ENCODE measurements around the gene TRIM39. TPM values are rescaled to one million over a fixed set of nuclear protein-coding genes. Genes with fewer than 3 reads are reported as not detected.

The TRIM39 gene
- total RNA-seq, 1 donor from 2014 or later: 13.9 TPM

DNA sequence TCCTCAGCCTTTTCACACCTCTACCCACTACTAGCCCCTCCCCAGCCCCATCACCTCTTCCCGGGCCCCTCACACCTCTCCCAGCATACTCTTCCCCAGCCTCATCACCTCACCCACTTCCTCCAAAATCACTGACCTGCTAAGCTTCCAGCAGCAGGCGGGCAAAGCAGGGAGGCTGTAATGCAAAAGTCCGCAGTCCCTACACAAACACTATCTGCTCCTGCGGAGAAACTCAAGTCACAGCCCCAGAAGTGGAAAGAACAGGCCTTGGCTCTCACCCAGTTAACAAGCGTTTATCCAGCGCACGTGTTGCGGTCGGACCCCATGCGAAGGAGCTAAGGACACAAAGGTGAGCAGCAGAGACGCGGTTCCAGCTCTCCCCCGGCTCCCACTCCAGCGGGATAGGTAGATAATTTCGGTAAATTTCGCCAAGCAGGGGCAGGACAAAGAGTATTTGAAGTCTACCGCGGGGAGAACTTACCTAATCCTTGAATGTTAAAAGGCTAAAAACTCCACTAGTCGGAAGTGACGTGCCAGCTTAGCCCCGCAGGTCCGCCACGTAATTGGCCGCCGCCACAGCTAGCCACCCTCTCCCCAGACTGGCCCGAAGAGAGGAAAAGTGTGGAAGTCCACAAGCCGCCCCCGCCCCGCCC lies 728 bp upstream of the TRIM39 start:
- intact Hi-C loops (cut with micrococcal nuclease): loop anchor here (1.0 to 10.0 kb wide), 16 partner anchors 19 to 1851 kb away; partner anchors contain the start of genes ABCF1, AGPAT1, GNL1 and GTF2H4

DNA sequence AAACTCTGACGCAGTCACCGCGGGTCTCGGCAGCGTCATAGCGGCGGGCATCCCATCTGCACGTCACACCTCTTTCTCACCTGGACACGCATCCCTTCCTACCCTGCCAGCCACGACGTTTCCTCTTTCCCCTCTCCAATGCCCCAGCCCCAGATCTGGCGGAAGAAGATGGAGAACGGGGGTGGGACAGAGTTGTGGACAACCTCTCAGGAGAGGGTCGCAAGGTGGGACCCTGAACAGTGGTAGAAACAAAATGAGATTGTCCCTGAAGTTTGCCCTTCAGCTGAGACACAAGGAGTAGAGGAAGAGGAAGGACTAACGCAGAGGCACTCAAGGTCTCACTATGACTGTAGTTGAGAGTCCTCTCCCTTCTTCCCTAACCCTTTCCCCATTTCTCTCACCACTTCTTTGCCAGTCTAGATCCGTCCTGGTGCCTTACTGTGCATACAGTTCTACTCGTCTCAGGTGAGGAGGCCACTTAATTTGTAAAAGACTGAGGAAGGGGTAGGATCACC lies 562 bp downstream of the TRIM39 start:
- intact Hi-C loops (cut with micrococcal nuclease): loop anchor here (2.0 to 10.0 kb wide), 7 partner anchors 245 to 1850 kb away; partner anchors contain the start of genes ABCF1, AGPAT1, GTF2H4 and HLA-B

DNA sequence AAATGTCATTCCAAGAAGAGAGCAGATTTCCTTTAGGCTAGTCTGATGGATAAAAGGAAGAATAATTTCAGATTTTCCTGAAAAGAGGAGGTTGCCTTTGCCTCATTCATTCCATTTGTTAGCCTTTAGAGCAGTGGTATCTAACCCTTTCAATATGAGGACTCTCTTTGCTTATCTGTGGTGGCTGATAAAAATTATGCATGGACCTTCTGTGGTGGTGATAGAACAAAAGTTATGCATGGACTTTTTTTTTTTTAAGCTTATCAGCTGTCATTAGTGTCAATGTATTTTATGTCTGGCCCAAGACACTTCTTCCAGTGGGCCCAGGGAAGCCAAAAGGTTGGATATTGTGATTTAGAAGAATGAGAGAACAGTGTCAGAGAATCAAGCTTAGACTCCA lies 1.7 kb downstream of the TRIM39 start:
- intact Hi-C loops (cut with micrococcal nuclease): loop anchor here (5.0 to 10.0 kb wide), 5 partner anchors 244 to 1849 kb away; partner anchors contain the start of genes ABCF1, AGPAT1, HLA-B and RNF5

DNA sequence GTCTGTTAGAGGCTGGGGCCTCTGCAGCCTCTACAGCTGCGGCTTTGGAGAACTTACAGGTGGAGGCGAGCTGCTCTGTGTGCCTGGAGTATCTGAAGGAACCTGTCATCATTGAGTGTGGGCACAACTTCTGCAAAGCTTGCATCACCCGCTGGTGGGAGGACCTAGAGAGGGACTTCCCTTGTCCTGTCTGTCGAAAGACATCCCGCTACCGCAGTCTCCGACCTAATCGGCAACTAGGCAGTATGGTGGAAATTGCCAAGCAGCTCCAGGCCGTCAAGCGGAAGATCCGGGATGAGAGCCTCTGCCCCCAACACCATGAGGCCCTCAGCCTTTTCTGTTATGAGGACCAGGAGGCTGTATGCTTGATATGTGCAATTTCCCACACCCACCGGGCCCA lies 2.6 kb downstream of the TRIM39 start:
- intact Hi-C loops (cut with micrococcal nuclease): loop anchor here (5.0 to 10.0 kb wide), 5 partner anchors 243 to 1848 kb away; partner anchors contain the start of genes ABCF1, AGPAT1, HLA-B and RNF5

DNA sequence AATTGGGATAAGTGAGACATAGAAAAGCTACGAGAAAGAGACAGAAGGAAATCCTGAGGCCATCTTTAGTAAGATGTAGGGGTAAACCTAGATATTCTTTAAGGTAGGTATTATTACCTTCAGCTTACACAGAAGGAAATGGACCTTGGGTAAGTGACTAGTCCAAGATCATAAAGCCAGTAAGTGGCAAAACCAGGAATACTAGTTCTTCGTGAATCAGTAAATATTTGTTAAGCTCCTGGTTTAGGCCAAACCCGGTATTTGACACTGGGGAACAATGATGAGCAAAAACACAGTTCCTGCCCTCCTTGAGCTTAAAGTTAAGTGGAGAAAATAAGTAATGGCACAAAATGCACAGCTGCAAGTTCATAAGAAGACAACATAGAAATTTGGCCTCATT lies 5.3 kb downstream of the TRIM39 start:
- intact Hi-C loops (cut with micrococcal nuclease): no loop called here

DNA sequence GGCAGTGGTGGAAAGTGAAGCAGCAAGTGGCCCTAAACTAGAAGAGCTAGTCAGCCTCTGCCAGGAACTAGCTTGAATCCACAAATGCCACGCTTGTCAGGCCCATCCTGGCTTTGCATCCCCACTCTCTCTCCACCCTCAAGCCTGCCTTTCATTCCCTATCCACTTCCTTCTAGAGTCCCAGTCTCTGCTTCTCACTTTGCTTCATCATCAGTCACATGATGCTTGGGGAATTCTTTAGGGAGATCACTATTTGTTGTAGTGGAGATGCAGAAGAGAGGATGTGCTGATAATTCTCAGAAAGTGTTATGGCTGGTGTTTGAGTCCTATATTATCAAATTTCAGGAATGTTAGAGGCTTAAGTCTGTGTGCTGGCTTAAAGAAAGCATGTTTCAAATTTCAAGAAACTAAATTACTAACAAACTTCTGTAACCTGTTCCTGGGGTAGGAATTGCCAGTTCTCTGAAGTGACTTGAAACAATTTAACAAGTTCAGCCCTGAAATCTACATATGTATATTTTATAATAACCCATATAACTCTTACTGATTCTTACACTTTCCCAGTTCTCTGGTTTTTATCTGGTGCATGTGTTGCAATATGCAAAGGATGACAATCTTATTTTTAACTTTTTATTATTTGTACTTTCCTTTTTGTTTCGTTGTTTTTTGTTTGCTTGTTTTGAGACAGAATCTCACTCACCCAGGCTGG lies 7.5 kb downstream of the TRIM39 start:
- intact Hi-C loops (cut with micrococcal nuclease): no loop called here

DNA sequence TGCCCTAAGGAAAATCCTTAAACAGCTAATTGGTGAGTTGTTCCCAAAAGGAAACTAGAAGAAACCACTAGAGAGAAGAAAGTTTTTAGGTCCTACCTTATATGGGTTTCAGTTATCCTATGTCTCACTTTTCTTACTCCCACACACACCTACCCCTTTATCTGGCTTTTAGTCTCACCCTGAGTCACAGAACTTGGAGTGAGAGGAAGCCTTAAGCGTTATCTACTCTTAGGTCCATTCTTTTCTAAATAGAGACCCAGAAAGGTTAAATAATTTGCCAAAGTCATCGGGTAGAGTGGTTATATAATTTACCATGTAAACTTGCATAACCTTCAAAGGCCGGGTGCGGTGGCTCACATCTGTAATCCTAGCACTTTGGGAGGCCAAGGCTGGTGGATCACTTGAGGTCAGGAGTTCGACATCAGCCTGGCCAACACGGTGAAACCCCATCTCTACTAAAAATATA lies 13.9 kb downstream of the TRIM39 start:
- intact Hi-C loops (cut with micrococcal nuclease): no loop called here

DNA sequence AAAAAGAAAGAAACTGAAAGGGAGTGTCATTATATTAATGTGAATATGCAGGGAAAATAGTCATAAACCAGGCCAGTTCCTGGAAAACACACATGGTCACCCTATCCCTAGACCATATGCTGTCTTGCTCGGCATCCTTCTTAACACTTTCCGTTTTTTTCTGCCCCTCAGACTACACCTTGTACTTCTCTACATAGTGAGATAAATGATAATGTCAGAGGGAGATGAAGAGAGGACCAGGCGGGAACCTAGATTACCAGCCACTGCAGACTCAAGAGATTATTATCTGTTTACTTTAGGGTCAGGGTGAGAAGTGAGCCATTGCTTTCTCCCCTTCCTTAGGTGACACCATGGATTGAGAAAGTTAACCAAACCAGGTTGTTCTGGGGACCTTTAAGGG lies 14.5 kb downstream of the TRIM39 start:
- intact Hi-C loops (cut with micrococcal nuclease): no loop called here

DNA sequence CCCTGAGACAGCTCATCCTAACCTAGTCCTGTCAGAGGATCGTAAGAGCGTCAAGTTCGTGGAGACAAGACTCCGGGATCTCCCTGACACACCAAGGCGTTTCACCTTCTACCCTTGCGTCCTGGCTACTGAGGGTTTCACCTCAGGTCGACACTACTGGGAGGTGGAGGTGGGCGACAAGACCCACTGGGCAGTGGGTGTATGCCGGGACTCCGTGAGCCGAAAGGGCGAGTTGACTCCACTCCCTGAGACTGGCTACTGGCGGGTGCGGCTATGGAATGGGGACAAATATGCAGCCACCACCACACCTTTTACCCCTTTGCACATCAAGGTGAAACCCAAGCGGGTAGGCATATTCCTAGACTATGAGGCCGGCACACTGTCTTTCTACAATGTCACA lies 15.0 kb downstream of the TRIM39 start:
- intact Hi-C loops (cut with micrococcal nuclease): no loop called here

DNA sequence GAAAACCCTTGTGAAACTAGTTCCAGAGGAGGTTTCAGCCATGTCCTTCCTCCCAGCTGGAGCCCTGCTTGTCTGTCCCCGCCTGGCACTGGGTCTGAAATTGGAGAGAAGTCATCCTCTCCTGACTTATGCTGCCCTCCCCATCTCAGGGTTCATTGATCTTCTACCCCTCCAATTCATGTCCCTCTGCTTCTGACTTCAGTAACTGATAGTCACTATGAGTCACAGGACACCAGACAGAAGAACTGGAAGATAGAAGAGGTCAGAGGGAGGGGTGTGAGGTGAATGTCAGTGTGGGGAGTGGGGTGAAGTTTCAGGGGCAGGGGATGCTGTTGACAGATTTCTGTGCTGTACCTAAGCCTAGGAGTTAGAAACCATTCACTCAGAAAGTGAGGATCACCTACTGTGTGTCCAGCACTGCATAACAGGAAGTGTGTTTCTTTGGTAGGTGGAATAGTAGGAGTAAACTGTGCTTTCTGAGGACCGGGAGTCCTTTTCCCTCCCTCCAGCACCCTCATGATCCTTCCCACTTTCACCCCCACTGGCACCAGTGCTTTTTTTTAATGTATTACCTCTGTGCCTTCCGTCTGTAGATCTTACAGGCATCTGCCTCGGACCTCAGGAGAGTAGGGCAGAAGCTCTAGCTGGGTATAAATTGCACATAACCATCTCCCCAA lies 17.6 kb downstream of the TRIM39 start:
- intact Hi-C loops (cut with micrococcal nuclease): no loop called here

DNA sequence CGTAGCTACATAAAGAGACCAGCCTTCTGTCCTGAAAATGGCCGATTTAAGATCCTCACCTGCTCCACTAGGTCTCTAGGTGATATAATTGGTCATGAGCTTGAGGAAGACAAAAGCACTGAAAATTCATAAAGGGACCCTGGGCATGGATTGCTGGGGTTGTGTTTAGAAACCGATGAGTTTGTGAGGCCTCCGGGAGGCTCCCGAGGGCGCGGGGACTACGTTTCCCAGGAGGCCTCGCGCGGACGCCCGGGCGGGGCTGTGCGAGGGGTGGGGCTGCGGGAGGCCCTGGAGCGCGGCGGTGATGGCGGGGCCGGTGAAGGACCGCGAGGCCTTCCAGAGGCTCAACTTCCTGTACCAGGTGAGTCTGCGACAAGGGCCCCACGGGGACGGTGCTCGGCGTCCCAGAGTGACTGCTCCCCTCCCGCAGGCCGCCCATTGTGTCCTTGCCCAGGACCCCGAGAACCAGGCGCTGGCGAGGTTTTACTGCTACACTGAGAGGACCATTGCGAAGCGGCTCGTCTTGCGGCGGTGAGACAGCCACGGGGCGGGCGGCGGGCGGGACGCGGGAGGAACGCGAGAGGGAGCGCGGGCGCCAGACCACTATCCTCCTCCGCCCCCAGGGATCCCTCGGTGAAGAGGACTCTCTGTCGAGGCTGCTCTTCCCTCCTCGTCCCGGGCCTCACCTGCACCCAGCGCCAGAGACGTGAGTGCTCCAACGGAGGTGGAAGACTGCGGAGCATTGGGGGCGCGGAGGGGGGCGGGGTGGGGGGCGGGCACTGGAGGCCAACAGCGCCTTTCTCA lies 18.3 kb downstream of the TRIM39 start, which contains the start of gene RPP21:
Gene RPP21 (plus strand): TSS at position 289 of the 804 bp plus-strand sequence. CDS start 16 bp downstream, at position 305.
- intact Hi-C loops (cut with micrococcal nuclease): loop anchor here (1.0 kb wide), 6 partner anchors 12 to 563 kb away; partner anchors contain the start of genes GTF2H4 and PPP1R11

DNA sequence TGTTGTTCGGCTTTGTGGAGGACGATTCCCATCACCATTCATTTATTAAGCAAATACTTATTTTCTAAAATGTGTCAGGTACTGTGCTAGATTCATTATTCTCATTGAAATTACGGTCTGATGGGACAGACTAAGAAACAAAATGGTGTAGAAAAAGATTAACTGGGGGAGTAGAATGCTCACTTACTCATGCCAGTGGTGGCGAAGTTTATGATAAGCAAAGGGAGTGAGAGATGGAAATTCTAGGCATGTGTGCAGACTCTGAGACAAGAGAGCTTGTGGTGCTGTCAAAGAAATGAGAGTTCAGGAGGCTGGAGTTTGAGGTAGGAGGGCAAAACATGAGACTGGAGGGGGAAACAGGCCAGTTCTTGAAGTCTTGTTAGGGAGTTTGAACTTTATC lies 19.1 kb downstream of the TRIM39 start:
- intact Hi-C loops (cut with micrococcal nuclease): loop anchor here (1.0 kb wide), 6 partner anchors 11 to 562 kb away; partner anchors contain the start of genes GTF2H4 and PPP1R11

DNA sequence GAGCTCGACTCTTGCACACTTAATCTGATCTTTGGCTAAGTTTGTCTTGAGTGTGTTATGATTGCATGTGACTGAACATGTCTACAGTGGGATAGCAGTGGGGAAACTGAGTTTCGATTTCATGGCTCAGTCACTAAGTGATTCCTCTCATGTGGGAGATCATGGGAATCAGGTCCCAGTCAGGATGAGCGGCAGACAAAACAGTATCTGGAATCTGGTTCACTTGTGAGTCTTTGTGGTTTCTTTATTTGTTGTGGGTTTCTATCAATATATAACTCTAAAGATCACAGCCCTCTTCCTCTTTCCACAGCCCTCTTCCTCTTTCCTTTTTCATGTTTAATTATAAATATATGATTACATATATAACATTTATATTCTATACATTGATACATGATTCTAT lies 22.2 kb downstream of the TRIM39 start:
- intact Hi-C loops (cut with micrococcal nuclease): no loop called here

DNA sequence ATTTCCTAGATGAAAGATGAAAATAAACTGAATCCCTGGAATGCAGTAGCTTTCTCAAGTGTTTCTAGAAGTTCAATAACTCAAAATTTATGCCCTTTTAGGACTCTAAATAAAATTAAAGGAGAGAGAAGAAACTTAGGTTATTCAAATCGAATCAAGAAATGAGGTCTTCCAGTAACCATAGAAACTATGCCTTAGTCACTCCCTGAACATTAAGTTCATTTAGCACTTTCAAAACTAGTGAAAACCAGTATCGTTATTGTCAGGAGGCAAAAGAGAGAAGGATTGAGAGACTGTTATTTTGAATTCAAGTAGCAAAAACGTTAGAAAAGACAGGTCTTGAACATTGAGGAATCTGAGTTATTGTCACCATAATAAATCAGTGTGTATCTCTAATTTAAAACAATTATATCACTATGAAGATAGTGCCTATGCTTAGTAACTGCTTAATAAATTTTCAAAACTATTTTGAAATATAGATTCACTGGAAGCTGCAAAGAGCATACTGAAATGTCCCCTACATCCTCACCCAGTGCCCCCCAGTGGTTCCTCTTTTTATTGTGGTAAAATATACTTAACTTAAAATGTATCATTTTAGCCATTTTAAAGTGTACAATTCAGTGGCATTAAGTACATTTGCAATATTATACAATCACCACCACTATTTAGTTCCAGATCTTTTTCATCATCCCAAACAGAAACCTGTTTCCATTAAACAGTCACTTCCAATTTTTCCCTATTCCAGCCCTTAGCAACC lies 22.9 kb downstream of the TRIM39 start:
- intact Hi-C loops (cut with micrococcal nuclease): no loop called here

DNA sequence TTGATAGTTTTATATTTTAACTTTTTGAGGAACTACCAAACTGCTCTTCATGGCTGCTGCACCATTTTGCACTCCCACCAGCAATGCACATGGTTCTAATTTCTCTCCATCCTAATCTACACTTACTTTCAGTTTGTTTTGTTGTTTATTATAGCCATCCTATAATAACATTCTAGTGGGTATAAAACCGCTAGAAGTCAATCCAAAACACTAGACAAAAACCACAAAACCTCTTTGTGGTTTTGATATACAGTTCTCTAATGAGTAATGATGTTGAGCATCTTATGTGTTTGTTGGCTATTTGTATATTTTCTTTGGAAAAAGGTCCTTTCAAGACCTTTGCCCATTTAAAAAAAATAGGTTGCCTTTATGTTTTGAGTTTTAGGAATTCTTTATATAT lies 23.8 kb downstream of the TRIM39 start:
- intact Hi-C loops (cut with micrococcal nuclease): no loop called here

DNA sequence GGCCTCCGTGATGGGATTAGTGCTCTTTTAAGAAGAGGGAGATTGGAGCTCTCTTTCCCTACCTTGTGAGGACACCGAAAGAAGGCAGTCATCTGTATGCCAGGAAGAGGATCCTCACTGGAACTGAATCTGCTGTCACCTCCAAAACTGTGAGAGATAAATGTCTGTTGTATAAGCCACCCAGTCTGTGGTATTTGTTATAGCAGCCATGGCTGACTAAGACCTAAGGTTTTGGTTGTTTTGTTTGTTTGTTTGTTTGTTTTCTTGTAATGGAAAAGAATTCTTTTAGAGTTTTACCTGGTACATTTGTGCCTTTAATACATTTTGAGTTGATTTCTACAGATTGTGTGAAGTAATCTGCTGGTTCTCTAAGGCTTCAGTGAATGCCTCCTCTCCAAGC lies 25.8 kb downstream of the TRIM39 start:
- intact Hi-C loops (cut with micrococcal nuclease): no loop called here

DNA sequence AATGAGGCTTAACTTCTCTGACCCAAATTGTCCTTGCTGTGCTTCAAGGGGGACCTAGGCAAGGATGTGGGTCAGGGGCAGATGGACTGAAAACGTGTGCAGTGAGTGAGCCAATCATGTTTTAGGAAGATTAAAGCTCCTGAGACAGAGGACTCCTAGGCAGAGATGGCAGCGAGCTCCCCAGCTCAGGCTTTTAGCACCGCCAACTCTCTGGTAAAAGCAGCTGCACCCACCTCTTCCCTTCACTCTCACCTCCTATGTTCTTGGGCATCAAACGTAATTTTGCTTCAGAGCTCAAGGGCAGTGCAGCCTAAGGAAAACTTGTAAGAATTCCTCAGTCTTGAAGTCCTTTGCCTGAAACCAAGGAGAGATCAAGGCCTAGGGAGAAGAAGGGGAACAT lies 28.6 kb downstream of the TRIM39 start:
- intact Hi-C loops (cut with micrococcal nuclease): no loop called here

DNA sequence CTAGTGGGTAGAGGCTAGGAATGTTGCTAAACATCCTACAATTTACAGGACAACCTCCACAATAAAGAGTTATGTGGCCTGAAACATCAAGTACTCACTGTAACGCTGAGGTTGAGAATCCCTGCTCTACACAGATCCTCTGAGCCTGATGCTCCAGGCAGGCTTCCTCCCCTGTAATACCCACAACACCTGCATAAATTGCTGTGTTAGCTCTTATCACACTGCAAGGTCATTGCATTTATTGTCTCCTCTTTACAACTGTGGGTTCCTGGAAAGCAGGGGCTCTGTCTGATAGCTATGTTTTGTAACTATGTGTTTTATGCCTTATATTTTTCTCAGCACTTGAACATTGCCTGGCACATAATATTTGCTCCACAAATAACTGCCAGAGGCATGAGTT lies 29.8 kb downstream of the TRIM39 start:
- intact Hi-C loops (cut with micrococcal nuclease): no loop called here

DNA sequence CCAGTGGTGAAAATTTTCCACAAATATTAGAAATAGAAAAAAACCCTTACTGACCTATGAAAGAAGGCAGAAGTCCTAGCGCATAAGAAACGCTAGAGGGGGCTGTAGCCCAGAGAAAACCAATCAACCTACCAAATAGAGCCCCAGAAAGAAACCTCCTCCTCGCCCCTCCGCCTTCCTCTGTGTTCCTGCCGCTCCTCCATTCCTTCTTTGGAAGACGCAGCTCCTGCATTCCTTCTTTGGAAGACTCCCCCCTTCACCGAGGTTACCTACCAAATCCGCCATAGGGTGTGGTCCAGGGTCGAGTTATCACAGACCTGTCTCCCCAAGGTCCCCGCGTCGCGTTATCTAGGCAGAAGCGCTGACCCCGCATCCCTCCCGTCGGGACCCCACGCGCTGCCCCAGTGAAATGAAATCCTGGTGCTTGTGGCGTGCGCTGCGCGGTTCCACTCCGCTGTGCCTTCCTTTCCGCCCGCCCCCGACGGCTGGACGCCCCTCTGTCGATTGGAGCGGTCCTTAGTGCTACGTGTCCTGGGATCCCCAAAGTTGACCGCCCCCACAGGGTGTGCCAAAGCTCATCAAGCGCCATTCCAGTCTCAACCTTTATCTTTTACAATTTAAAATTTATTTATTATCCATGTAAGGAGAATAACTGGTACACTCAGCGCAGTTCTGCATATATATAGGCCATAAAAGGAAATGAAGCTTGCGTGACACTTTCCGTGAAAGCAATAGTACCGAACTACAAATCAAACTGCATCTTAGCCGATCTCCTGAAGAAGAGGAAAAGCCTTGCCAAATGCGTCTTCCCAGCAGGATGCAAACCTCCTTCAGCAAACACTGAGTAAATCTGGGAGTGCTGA lies 31.2 kb downstream of the TRIM39 start:
- intact Hi-C loops (cut with micrococcal nuclease): loop anchor here (1.0 kb wide), 4 partner anchors 13 to 139 kb away; partner anchors contain the start of gene RPP21

All from T-helper 1 cell treated with Interleukin-12 subunit alpha and Interleukin-12 subunit beta and Interleukin-4 antibody, amounts not matched to agents 30 ng/mL and 1 ng/mL, for 36 hours (primary cell).